Panc1 (cell line): Measurements from ENCODE around the gene TANC1.

Experiments used
- REST ChIP-seq, 2 experiments: IDR thresholded peaks; 2 replicates each; pipeline ENCODE4 v1.6.1; 2011 to 2012; ENCODE audit warnings: low read depth in 2 of 2, control low read depth in 1 of 2, low read length in 1 of 2, mild to moderate bottlenecking in 1 of 2, moderate library complexity in 1 of 2; ENCODE audit not compliant: insufficient read depth in 1 of 2
- TF ChIP-seq, protein P1 (sequence below): fragments of 450-650 bp; IDR thresholded peaks from 2 replicates; pipeline ENCODE4 v1.5.1; 2017; ENCODE audit warnings: mild to moderate bottlenecking

GRCh38 chr2:159051133-159051532, 82.7 kb downstream of the TANC1 start:
- no peak for TF ChIP-seq REST (IDR thresholded peaks at IDR 0.05; ENCODE audit: insufficient read depth in 1 of 2, low read depth in 2 of 2, low read length in 1 of 2)
- TF ChIP-seq, protein P1, sequence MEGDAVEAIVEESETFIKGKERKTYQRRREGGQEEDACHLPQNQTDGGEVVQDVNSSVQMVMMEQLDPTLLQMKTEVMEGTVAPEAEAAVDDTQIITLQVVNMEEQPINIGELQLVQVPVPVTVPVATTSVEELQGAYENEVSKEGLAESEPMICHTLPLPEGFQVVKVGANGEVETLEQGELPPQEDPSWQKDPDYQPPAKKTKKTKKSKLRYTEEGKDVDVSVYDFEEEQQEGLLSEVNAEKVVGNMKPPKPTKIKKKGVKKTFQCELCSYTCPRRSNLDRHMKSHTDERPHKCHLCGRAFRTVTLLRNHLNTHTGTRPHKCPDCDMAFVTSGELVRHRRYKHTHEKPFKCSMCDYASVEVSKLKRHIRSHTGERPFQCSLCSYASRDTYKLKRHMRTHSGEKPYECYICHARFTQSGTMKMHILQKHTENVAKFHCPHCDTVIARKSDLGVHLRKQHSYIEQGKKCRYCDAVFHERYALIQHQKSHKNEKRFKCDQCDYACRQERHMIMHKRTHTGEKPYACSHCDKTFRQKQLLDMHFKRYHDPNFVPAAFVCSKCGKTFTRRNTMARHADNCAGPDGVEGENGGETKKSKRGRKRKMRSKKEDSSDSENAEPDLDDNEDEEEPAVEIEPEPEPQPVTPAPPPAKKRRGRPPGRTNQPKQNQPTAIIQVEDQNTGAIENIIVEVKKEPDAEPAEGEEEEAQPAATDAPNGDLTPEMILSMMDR, result no peak
